ENCODE results near the gene PRPF6. TPM values are rescaled to one million over a fixed set of nuclear protein-coding genes. Genes with fewer than 3 reads are reported as not detected.

Gene PRPF6
- total and polyA plus RNA-seq, 2 donors (not counting 1 experiment from before 2014, with no cell fraction given), result 31.7 to 82.9 TPM

DNA sequence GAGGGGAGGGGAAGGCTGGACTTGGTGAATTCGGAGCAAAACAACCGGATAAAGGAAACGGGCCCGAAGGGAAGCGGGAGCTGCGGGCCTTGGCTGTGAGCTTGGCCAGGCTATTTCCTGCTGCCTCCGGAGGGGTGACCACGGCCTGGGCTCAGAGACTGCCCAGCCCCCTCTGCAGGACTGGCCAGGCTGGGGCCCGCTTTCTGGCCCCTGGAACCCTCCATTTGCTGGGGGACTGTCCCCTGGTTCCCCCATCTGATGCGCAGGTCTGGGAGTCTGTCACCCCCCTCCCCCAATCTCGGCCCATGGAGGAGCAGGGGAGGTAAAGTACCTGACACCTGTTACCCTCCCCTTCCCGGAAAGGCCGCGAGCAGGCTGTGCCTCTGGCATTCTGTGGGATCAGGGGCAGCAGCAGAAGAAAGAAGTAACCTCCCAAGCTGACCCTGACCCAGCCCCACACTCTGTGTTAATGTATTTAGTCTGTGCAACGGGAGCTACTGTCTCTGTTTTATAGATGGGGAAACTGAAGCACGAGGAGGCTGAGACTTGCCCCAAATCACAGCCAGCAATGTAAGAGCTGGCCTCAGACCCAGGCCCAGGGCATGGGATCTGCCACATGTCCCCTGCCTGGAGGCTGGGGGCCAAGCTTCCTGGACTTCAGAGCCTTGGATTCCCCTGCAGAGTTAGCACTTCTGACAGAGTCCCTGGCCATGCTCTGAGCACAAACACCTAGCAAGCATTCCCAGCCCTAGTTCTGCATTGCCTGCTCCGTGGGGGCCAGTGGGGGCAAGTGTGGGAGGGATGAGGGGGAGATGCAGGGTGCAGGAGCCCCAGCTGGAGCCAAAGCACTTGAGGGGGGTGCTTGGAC, 58.6 kb downstream of the PRPF6 start:
- Mint-ChIP-seq H3K27ac (peak overlapping the region; percentile 32), H3K4me1 (peaks cover 23% of the 10 kb centered on the region), H3K4me3 (peak overlapping the region; percentile 80), H3K9me3 (ENCODE audit: insufficient read depth) (no peaks in the 10 kb centered on the region), H3K27me3 (peaks cover 18% of the 10 kb centered on the region)
- Histone ChIP-seq H3K79me2 (ENCODE audit: control insufficient read depth, insufficient read depth, low read length) (no peaks in the 10 kb centered on the region), H3K9me3 (ENCODE audit: control extremely low read depth in 1 of 3, control insufficient read depth in 2 of 3, insufficient read depth in 1 of 3, low read length in 2 of 3) (peaks cover 0 to 3% (median 0%) of the 10 kb centered on the region in 3 donors), H2AFZ (ENCODE audit: insufficient read depth, low read depth, low read length, poor library complexity, severe bottlenecking) (peak overlapping the region; percentile 96), H3K36me3 (replicated peaks in 1 of 2; ENCODE audit: control extremely low read depth in 1 of 2, control insufficient read depth in 1 of 2, extremely low read depth in 1 of 2, insufficient read depth in 2 of 2, low read length in 1 of 2) (peaks cover 0 to 6% of the 10 kb centered on the region in 2 experiments), H3K9ac (ENCODE audit: low read length) (peak overlapping the region; percentile 76), H3K4me1 (ENCODE audit: control insufficient read depth in 2 of 2, insufficient read depth in 2 of 2, low read length in 2 of 2) (peaks cover 31 to 32% of the 10 kb centered on the region in 2 donors), H3K4me2 (replicated peaks; ENCODE audit: low read depth, low read length, poor library complexity, severe bottlenecking) (peak overlapping the region; percentile 100), H3K27ac (ENCODE audit: low read length in 2 of 2) (no peak overlapping the region), H3K4me3 (ENCODE audit: control extremely low read depth in 1 of 5, extremely low read depth in 1 of 5, insufficient read depth in 1 of 5, low read depth in 2 of 5, low read length in 4 of 5) (peak overlapping the region in 4 of 5 experiments; percentile 64 to 85 (median 66)), H3K27me3 (replicated peaks in 1 of 4; ENCODE audit: control extremely low read depth in 1 of 4, control insufficient read depth in 3 of 4, insufficient read depth in 4 of 4, low read length in 3 of 4) (peaks cover 0 to 23% (median 11%) of the 10 kb centered on the region in 4 experiments), H4K20me1 (ENCODE audit: control insufficient read depth, insufficient read depth, low read length, poor library complexity, severe bottlenecking) (peaks cover 6% of the 10 kb centered on the region)
- TF ChIP-seq, protein P1, sequence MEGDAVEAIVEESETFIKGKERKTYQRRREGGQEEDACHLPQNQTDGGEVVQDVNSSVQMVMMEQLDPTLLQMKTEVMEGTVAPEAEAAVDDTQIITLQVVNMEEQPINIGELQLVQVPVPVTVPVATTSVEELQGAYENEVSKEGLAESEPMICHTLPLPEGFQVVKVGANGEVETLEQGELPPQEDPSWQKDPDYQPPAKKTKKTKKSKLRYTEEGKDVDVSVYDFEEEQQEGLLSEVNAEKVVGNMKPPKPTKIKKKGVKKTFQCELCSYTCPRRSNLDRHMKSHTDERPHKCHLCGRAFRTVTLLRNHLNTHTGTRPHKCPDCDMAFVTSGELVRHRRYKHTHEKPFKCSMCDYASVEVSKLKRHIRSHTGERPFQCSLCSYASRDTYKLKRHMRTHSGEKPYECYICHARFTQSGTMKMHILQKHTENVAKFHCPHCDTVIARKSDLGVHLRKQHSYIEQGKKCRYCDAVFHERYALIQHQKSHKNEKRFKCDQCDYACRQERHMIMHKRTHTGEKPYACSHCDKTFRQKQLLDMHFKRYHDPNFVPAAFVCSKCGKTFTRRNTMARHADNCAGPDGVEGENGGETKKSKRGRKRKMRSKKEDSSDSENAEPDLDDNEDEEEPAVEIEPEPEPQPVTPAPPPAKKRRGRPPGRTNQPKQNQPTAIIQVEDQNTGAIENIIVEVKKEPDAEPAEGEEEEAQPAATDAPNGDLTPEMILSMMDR (IDR thresholded peaks at IDR 0.05), result no peak
- no peak for TF ChIP-seq EZH2 (IDR thresholded peaks at IDR 0.05; ENCODE audit: borderline replicate concordance, insufficient read depth, low read depth, low read length, poor library complexity, severe bottlenecking)
- POLR2A ChIA-PET, result interaction anchor here (0.5 to 1.6 kb wide), 6 partner anchors 8 to 329 kb away, joined by 3 to 6 read pairs (median 4); partner anchors contain the start of genes PRPF6 and RGS19
- WGBS (ENCODE audit: insufficient coverage), result 14% methylated on average over 12 of the region's 17 CpGs
- ATAC-seq (ENCODE audit: low read depth), result no peak
- no peak for DNase-seq
- CTCF ChIA-PET, result interaction anchor here (1.0 to 6.4 kb wide), 20 partner anchors 12 to 216 kb away, joined by 4 to 108 read pairs (median 7); partner anchors contain the start of genes LKAAEAR1, NPBWR2, OPRL1 and PCMTD2
- intact Hi-C loops (cut with micrococcal nuclease), result loop anchor here (1.0 to 5.0 kb wide), 4 partner anchors 43 to 81 kb away; partner anchors contain the start of gene PRPF6
